Measurements from ENCODE around the gene PHF14.

- TF ChIP-seq CTCF (IDR thresholded peaks at IDR 0.05), result no peak
- TF ChIP-seq POLR2A (IDR thresholded peaks at IDR 0.05), result no peak
Measured at GRCh38 chr7:11120675-11121220, 147.1 kb downstream of the PHF14 start.

Measured in esophagus squamous epithelium (tissue), 4 donors.